Keratinocyte (primary cell): ENCODE data around the gene OLIG2. TPM values are rescaled to one million over a fixed set of nuclear protein-coding genes. Genes with fewer than 3 reads are reported as not detected.

Source experiments
- DNase-seq: peaks from one replicate; pipeline ENCODE4 v3.0.0-alpha.2; 2011; ENCODE audit warnings: low read depth, missing footprints, low spot score
- FAIRE-seq: peaks from 2 replicates; lab custom pipeline; 2011; peaks lifted over from hg19 to GRCh38; lab: Jason Lieb, UNC
- H2AFZ ChIP-seq: 2 replicates; pipeline ENCODE4 v1.6.0; 2012; ENCODE audit warnings: low read length, control low read depth, inconsistent platforms; ENCODE audit not compliant: control insufficient read depth
- H3K27ac ChIP-seq: 2 replicates; pipeline ENCODE4 v1.5.1; 2011; ENCODE audit warnings: low read length; ENCODE audit not compliant: control insufficient read depth, insufficient read depth
- H3K27me3 ChIP-seq: 3 replicates; pipeline ENCODE4 v1.6.0; 2011; ENCODE audit warnings: low read length; ENCODE audit not compliant: control insufficient read depth, insufficient read depth; ENCODE audit errors: extremely low read depth
- H3K36me3 ChIP-seq, 2 experiments: 2 replicates in 1 of 2; 3 replicates in 1 of 2; pipeline ENCODE4 v1.5.1; 2011; ENCODE audit warnings: low read length in 2 of 2, mild to moderate bottlenecking in 1 of 2; ENCODE audit not compliant: control insufficient read depth in 2 of 2, insufficient read depth in 2 of 2; ENCODE audit errors: extremely low read depth in 1 of 2
- H3K4me1 ChIP-seq: 3 replicates; pipeline ENCODE4 v1.5.1; 2011; ENCODE audit warnings: low read length; ENCODE audit not compliant: control insufficient read depth, insufficient read depth; ENCODE audit errors: extremely low read depth
- H3K4me2 ChIP-seq: 3 replicates; pipeline ENCODE4 v1.6.0; 2011; ENCODE audit warnings: low read depth, low read length; ENCODE audit not compliant: control insufficient read depth, insufficient read depth; ENCODE audit errors: extremely low read depth
- H3K4me3 ChIP-seq, 3 experiments: fragments of 200-600 bp in 1 of 3; sonication (generic) in 1 of 3; 2 replicates in 2 of 3; 3 replicates in 1 of 3; pipeline ENCODE4 v1.5.1; 2011 to 2016; ENCODE audit warnings: low read length in 3 of 3, mild to moderate bottlenecking in 3 of 3, control low read depth in 2 of 3, inconsistent platforms in 1 of 3, low read depth in 1 of 3, mixed read lengths in 1 of 3, mixed run types in 1 of 3, moderate library complexity in 1 of 3; ENCODE audit not compliant: control insufficient read depth in 2 of 3, insufficient read depth in 2 of 3; ENCODE audit errors: extremely low read depth in 1 of 3
- H3K79me2 ChIP-seq: 2 replicates; pipeline ENCODE4 v1.6.0; 2012; ENCODE audit warnings: low read length; ENCODE audit not compliant: control insufficient read depth, insufficient read depth
- H3K9ac ChIP-seq: 3 replicates; pipeline ENCODE4 v1.6.0; 2011; ENCODE audit warnings: low read length; ENCODE audit not compliant: control insufficient read depth, insufficient read depth; ENCODE audit errors: extremely low read depth
- H3K9me1 ChIP-seq: 3 replicates; pipeline ENCODE4 v1.6.0; 2011; ENCODE audit warnings: low read length; ENCODE audit not compliant: control insufficient read depth, insufficient read depth; ENCODE audit errors: extremely low read depth
- H3K9me3 ChIP-seq: 2 replicates; pipeline ENCODE4 v1.5.1; 2012; ENCODE audit warnings: low read depth, low read length; ENCODE audit not compliant: control insufficient read depth
- H4K20me1 ChIP-seq: 3 replicates; pipeline ENCODE4 v1.6.0; 2011; ENCODE audit warnings: low read length; ENCODE audit not compliant: control insufficient read depth, insufficient read depth; ENCODE audit errors: extremely low read depth
- EZH2 ChIP-seq: IDR thresholded peaks from one replicate; pipeline ENCODE4 v1.6.1; 2012; ENCODE audit warnings: inconsistent platforms, mild to moderate bottlenecking, low read length, moderate library complexity
- dilution Hi-C: fragments of 300-500 bp; cut with MboI; formaldehyde crosslinking; loops from one replicate; pipeline ENCODE4 v1.7.0; 2020; ENCODE audit warnings: low sequenced_read_pairs; ENCODE audit not compliant: extremely low pct_ligation_motif_present
- polyA plus RNA-seq, 5 experiments: library from polyadenylated mRNA; depleted of rRNA in 3 of 5; stranded (reverse) in 3 of 5; stranded (forward) in 1 of 5; unstranded in 1 of 5; fragments of >200 nt; gene quantifications; 1 replicate in 1 of 5; 2 replicates in 3 of 5; 3 replicates in 1 of 5; pipeline versions ENCODE4 v1.2.1 to v1.2.3, GENCODE V29; 2011 to 2012; ENCODE audit warnings: missing spikeins in 2 of 5, low read depth in 1 of 5, low replicate concordance in 1 of 5
- TF ChIP-seq, protein P1 (sequence below), 3 experiments: IDR thresholded peaks in 1 of 3; conservative IDR thresholded peaks in 1 of 3; optimal IDR thresholded peaks in 1 of 3; 2 replicates in 2 of 3; 3 replicates in 1 of 3; pipeline versions ENCODE3 to v1.5.1; 2011; ENCODE audit warnings: low read length in 3 of 3, mild to moderate bottlenecking in 3 of 3, moderate library complexity in 2 of 3, control low read depth in 1 of 3, inconsistent platforms in 1 of 3; ENCODE audit not compliant: insufficient read depth in 2 of 3; ENCODE audit errors: extremely low read depth in 1 of 3

The OLIG2 gene
- polyA plus RNA-seq, 1 donor (not counting 4 experiments of a cell fraction or from before 2014, with no cell fraction given), result not detected

DNA sequence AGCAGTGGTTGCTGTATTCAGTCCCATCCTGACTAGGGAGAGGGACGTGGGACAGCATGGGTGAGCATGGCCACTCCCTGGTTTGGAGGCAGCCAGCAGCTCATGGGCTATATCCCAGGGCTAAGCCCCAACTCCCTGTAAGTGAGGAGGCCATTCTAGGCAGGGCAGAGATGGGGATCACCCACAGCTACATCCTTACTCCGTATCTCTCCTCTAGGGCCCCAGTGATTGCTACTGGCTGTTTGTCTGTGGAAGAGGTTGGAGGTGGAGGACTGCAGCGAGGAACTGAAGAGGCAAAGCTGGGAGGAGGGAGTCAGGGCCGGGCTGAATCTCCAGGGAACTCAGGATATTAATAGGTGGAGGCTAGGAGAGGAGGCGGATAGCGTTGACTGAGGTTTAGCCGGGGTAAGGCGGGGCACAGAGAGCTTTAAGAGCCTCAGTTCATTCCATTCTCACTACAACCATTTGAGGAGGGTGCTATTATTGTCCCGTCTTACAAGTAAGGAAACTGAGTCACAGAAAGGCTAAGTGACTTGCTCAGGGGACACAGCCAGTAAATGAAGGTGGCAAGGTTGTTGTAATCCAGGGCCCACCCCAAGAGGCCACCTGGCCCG is 6.8 kb downstream of the OLIG2 start:
- Histone ChIP-seq H3K27ac (no peak overlapping the region), H3K79me2 (no peaks in the 10 kb centered on the region)

DNA sequence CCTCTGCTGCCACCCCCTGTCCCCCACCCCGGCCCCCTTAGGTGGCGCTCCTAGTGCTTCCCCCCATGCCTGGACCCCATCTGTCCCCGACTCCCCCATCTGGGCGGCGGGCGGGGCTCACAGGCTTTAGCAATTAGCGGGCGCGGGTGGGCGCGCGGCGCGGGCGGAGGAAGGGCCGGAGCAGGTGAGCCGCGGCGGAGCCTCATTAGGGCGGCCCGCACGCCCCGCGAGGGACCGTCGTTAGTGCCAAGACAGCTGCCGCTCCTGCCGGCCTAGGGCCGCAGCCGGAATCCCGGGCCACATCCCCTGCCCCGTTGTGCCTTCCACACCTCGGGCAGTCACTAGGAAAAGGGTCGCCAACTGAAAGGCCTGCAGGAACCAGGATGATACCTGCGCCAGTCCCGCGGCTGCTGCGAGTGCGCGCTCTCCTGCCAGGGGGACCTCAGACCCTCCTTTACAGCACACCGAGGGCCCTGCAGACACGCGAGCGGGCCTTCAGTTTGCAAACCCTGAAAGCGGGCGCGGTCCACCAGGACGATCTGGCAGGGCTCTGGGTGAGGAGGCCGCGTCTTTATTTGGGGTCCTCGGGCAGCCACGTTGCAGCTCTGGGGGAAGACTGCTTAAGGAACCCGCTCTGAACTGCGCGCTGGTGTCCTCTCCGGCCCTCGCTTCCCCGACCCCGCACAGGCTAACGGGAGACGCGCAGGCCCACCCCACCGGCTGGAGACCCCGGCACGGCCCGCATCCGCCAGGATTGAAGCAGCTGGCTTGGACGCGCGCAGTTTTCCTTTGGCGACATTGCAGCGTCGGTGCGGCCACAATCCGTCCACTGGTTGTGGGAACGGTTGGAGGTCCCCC is 7.6 kb downstream of the OLIG2 start:
- Histone ChIP-seq H3K4me2 (no peak overlapping the region), H4K20me1 (no peaks in the 10 kb centered on the region), H3K4me1 (no peaks in the 10 kb centered on the region), H3K9me3 (no peaks in the 10 kb centered on the region), H3K79me2 (no peaks in the 10 kb centered on the region), H3K27ac (no peak overlapping the region), H3K9ac (no peak overlapping the region), H3K4me3 (no peak overlapping the region), H3K36me3 (no peaks in the 10 kb centered on the region), H3K27me3 (peaks cover 77% of the 10 kb centered on the region), H2AFZ (no peak overlapping the region), H3K9me1 (no peaks in the 10 kb centered on the region)
- dilution Hi-C loops, result no loop called here
- DNase-seq, result no peak
- no peak for FAIRE-seq
- TF ChIP-seq, protein P1, sequence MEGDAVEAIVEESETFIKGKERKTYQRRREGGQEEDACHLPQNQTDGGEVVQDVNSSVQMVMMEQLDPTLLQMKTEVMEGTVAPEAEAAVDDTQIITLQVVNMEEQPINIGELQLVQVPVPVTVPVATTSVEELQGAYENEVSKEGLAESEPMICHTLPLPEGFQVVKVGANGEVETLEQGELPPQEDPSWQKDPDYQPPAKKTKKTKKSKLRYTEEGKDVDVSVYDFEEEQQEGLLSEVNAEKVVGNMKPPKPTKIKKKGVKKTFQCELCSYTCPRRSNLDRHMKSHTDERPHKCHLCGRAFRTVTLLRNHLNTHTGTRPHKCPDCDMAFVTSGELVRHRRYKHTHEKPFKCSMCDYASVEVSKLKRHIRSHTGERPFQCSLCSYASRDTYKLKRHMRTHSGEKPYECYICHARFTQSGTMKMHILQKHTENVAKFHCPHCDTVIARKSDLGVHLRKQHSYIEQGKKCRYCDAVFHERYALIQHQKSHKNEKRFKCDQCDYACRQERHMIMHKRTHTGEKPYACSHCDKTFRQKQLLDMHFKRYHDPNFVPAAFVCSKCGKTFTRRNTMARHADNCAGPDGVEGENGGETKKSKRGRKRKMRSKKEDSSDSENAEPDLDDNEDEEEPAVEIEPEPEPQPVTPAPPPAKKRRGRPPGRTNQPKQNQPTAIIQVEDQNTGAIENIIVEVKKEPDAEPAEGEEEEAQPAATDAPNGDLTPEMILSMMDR (optimal IDR thresholded peaks at IDR 0.05 in 1 of 3, IDR thresholded peaks at IDR 0.05 in 1 of 3, conservative IDR thresholded peaks at IDR 0.05 in 1 of 3; ENCODE audit: extremely low read depth in 1 of 3, insufficient read depth in 2 of 3, low read length in 3 of 3), result no peak
- TF ChIP-seq EZH2, result no peak

More for the DNA sequence above, 6.8 kb downstream of the OLIG2 start:
- no peak for DNase-seq
- H3K9me3 ChIP-seq, result no peaks in the 10 kb centered on the region
- dilution Hi-C loops, result no loop called here
- no peak overlapping the region for H3K4me2 ChIP-seq
- FAIRE-seq, result no peak
- no peak overlapping the region for H2AFZ ChIP-seq
- no peak overlapping the region for H3K4me3 ChIP-seq
- H3K36me3 ChIP-seq, result no peaks in the 10 kb centered on the region
- H3K9ac ChIP-seq, result no peak overlapping the region
- H3K9me1 ChIP-seq, result no peaks in the 10 kb centered on the region
- H3K4me1 ChIP-seq, result no peaks in the 10 kb centered on the region
- TF ChIP-seq, protein P1 (optimal IDR thresholded peaks at IDR 0.05 in 1 of 3, IDR thresholded peaks at IDR 0.05 in 1 of 3, conservative IDR thresholded peaks at IDR 0.05 in 1 of 3; ENCODE audit: extremely low read depth in 1 of 3, insufficient read depth in 2 of 3, low read length in 3 of 3), result no peak
- TF ChIP-seq EZH2, result peak; percentile 83
- peaks cover 81% of the 10 kb centered on the region for H3K27me3 ChIP-seq
- H4K20me1 ChIP-seq, result no peaks in the 10 kb centered on the region
